ENCODE measurements around the gene NKTR.
A peak's percentile ranks its signal among the peaks of the same experiment; 100 is the strongest.

The NKTR gene

DNA sequence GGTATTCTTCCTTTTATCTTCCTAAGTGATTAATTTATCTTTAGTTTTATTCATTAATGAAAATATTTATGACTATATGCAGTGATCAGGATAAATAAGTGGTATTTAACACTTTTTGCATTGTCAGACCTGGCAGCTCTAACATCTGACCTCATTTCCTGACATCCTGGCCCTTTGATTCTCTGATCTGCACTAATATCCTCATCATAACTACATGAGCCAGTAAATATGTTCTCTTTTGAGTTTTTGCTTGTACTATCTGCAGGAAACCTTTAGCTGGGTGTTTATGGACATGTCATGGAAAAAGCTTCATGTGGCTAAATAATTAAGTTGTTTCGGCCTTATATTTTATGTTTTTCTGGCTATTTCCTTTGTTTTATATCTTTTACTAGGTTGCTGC, 10.5 kb downstream of the NKTR start:
- DNase-seq (ENCODE audit: low spot score in 2 of 2) (no peak), ATAC-seq (ENCODE audit: low read depth) (no peak)
- H3K36me3 Mint-ChIP-seq: peaks cover 16% of the 10 kb centered on the region
- no peaks in the 10 kb centered on the region for H3K9me3 Mint-ChIP-seq
- H3K4me1 Mint-ChIP-seq: peaks cover 26% of the 10 kb centered on the region
- H3K27ac Mint-ChIP-seq: no peak overlapping the region
- no peak overlapping the region for H3K4me3 Mint-ChIP-seq
- H3K27me3 Mint-ChIP-seq: no peaks in the 10 kb centered on the region

DNA sequence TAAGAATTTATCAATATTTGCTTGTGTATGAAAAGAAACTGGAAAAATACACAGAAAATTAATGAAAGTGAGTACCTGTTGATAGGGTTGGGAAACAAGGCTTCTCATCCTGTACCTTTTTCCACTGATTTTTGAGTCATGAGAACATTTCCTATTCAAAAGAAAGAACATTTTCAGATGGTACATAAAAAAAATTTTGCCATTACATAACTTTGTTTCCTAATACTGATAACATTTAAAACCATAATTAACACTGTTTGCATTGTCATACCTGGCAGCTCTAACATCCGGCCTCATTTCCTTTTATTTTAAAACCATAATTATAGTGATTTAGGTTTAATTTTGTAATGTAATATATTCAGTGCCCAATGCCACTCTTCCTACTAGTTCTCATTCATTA, 11.7 kb downstream of the NKTR start:
- peak overlapping the region; percentile 58 for H3K27ac Mint-ChIP-seq
- H3K4me1 Mint-ChIP-seq: peaks cover 24% of the 10 kb centered on the region
- H3K36me3 Mint-ChIP-seq: peaks cover 15% of the 10 kb centered on the region
- DNase-seq (ENCODE audit: low spot score in 2 of 2): no peak
- no peak overlapping the region for H3K4me3 Mint-ChIP-seq
- H3K27me3 Mint-ChIP-seq: no peaks in the 10 kb centered on the region
- no peaks in the 10 kb centered on the region for H3K9me3 Mint-ChIP-seq
- no peak for ATAC-seq (ENCODE audit: low read depth)

GRCh38 chr3:42612928-42613327, 12.4 kb downstream of the NKTR start:
- Mint-ChIP-seq H3K4me1 (peaks cover 24% of the 10 kb centered on the region), H3K9me3 (no peaks in the 10 kb centered on the region), H3K27ac (peak overlapping the region; percentile 58), H3K4me3 (no peak overlapping the region), H3K36me3 (peaks cover 11% of the 10 kb centered on the region), H3K27me3 (no peaks in the 10 kb centered on the region)
- DNase-seq (ENCODE audit: low spot score in 2 of 2) (no peak), ATAC-seq (ENCODE audit: low read depth) (peak; percentile 94)

DNA sequence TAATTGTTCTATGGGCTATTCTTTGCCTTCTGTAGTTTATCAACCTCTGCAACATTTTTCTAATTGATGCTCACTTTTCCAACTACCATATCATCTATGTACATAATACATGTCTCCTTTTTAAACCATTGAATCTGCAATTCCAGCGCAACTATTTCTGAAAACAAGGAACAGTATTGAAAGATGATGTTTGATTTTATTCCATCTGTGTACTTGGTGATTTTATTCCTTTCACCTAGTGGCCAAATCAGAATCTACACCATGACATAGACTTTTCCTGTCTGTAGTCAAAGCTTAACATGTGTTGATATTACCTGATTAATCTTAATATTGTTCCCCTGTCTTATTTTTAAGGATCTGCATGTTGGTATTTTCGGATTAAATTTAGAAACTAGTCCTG, 13.0 kb downstream of the NKTR start:
- peak; percentile 65 for ATAC-seq (ENCODE audit: low read depth)
- H3K27ac Mint-ChIP-seq: peak overlapping the region; percentile 58

DNA sequence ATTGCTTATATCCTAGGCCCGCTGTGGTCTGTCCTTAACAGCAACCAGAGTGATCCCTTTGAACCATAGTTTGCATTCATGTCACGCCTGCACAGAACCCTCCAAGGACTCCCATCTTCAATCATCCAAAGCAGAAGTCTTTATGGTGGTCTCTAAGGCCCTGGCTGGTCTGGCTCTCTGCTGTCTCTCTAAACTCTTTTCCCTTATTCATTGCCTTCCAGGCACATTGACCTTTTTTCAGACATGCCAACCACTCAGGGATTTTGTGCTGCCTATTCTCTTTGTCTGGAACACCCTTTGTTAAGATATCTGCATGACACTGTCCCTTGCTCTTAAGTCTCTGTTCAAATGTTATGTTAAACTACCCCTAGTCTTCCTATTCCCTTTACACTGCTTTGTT, 31.1 kb downstream of the NKTR start:
- H3K36me3 Mint-ChIP-seq: peaks cover 28% of the 10 kb centered on the region
- no peak overlapping the region for H3K27ac Mint-ChIP-seq
- no peaks in the 10 kb centered on the region for H3K9me3 Mint-ChIP-seq

More for the DNA sequence above, 13.0 kb downstream of the NKTR start:
- Mint-ChIP-seq H3K9me3 (no peaks in the 10 kb centered on the region), H3K4me3 (peak overlapping the region; percentile 0), H3K36me3 (peaks cover 11% of the 10 kb centered on the region), H3K27me3 (no peaks in the 10 kb centered on the region), H3K4me1 (peaks cover 24% of the 10 kb centered on the region)
- DNase-seq (ENCODE audit: low spot score in 2 of 2): no peak

DNA sequence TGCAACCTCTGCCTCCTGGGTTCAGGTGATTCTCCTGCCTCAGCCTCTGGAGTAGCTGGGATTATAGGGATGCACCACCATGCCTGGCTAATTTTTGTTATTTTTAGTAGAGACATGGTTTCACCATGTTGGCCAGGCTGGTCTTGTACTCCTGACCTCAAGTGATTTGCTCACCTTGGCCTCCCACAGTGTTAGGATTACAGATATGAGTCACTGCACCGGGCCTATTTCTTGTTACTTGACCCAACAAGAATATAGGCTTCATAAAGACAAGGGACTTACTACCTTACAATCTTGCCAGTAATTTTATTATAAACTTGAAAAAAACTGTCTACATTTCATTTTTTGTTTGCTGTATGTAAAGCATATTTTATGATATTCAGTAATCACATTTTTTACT, 31.7 kb downstream of the NKTR start:
- no peaks in the 10 kb centered on the region for H3K27me3 Mint-ChIP-seq
- DNase-seq (ENCODE audit: low spot score in 2 of 2) (no peak), ATAC-seq (ENCODE audit: low read depth) (no peak)
- H3K4me1 Mint-ChIP-seq: no peaks in the 10 kb centered on the region
- H3K4me3 Mint-ChIP-seq: no peak overlapping the region
- H3K36me3 Mint-ChIP-seq: peaks cover 28% of the 10 kb centered on the region
- no peaks in the 10 kb centered on the region for H3K9me3 Mint-ChIP-seq
- no peak overlapping the region for H3K27ac Mint-ChIP-seq

More for the DNA sequence above, 31.1 kb downstream of the NKTR start:
- no peaks in the 10 kb centered on the region for H3K4me1 Mint-ChIP-seq
- ATAC-seq (ENCODE audit: low read depth) (no peak), DNase-seq (ENCODE audit: low spot score in 2 of 2) (no peak)
- H3K27me3 Mint-ChIP-seq: no peaks in the 10 kb centered on the region
- no peak overlapping the region for H3K4me3 Mint-ChIP-seq

DNA sequence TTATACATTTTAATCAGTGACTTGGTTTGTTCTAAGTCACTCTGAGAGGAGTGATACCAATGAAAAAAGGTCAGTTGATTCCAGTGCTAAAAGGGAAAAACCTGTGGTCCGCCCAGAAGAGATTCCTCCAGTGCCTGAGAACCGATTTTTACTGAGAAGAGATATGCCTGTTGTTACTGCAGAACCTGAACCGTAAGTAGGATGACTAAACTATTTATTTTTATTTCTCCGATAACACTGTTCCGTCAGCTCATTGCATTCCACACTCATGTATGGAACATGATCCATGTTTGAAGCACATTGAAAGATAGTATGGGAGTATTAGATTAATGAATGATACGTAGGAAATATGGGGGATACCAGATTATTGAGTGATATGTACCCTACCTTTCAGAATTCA, 33.1 kb downstream of the NKTR start:
- no peaks in the 10 kb centered on the region for H3K27me3 Mint-ChIP-seq
- H3K4me3 Mint-ChIP-seq: no peak overlapping the region
- H3K9me3 Mint-ChIP-seq: no peaks in the 10 kb centered on the region
- H3K4me1 Mint-ChIP-seq: no peaks in the 10 kb centered on the region
- H3K36me3 Mint-ChIP-seq: peaks cover 26% of the 10 kb centered on the region
- DNase-seq (ENCODE audit: low spot score in 2 of 2) (no peak), ATAC-seq (ENCODE audit: low read depth) (no peak)
- no peak overlapping the region for H3K27ac Mint-ChIP-seq

DNA sequence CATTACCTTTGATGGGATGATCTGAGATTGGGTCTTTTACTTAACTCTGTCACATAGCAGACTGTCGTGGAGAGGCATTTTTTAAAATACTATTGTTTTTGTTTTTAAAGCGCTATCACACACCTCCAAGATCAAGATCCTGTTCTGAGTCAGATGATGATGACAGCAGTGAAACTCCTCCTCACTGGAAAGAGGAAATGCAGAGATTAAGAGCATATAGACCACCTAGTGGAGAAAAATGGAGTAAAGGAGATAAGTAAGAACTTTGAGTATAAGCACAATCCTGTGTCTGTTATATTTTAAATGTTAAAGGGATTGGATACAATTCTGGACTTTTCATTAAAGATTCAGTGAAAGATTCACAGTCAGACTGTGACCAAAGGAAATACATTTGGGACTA, 34.6 kb downstream of the NKTR start:
- peak overlapping the region; percentile 40 for H3K27ac Mint-ChIP-seq
- H3K4me1 Mint-ChIP-seq: no peaks in the 10 kb centered on the region
- ATAC-seq (ENCODE audit: low read depth): peak; percentile 96
- H3K36me3 Mint-ChIP-seq: peaks cover 24% of the 10 kb centered on the region
- peak in 1 of 2 donors; percentile 26 for DNase-seq (ENCODE audit: low spot score in 2 of 2)
- H3K27me3 Mint-ChIP-seq: no peaks in the 10 kb centered on the region
- H3K9me3 Mint-ChIP-seq: no peaks in the 10 kb centered on the region
- H3K4me3 Mint-ChIP-seq: no peak overlapping the region

GRCh38 chr3:42637001-42637400, 36.5 kb downstream of the NKTR start:
- Mint-ChIP-seq H3K4me1 (no peaks in the 10 kb centered on the region), H3K27me3 (no peaks in the 10 kb centered on the region), H3K9me3 (no peaks in the 10 kb centered on the region), H3K36me3 (peaks cover 23% of the 10 kb centered on the region), H3K27ac (no peak overlapping the region), H3K4me3 (no peak overlapping the region)
- ATAC-seq (ENCODE audit: low read depth) (no peak), DNase-seq (ENCODE audit: low spot score in 2 of 2) (no peak)

GRCh38 chr3:42638339-42638842, 37.9 kb downstream of the NKTR start:
- peaks cover 27% of the 10 kb centered on the region for H3K36me3 Mint-ChIP-seq
- no peaks in the 10 kb centered on the region for H3K9me3 Mint-ChIP-seq
- DNase-seq (ENCODE audit: low spot score in 2 of 2) (no peak), ATAC-seq (ENCODE audit: low read depth) (no peak)
- H3K4me1 Mint-ChIP-seq: no peaks in the 10 kb centered on the region
- H3K27ac Mint-ChIP-seq: no peak overlapping the region
- no peak overlapping the region for H3K4me3 Mint-ChIP-seq
- no peaks in the 10 kb centered on the region for H3K27me3 Mint-ChIP-seq

DNA sequence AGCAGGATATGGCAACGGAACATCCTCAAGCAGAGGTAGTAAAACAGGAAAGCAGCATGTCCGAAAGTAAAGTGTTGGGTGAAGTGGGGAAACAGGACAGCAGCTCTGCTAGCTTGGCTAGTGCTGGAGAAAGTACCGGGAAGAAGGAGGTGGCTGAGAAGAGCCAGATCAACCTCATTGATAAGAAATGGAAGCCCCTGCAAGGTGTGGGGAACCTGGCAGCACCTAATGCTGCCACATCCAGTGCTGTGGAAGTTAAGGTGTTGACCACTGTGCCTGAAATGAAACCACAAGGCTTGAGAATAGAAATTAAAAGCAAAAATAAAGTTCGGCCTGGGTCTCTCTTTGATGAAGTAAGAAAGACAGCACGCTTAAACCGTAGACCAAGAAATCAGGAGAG, 38.7 kb downstream of the NKTR start:
- no peak for DNase-seq (ENCODE audit: low spot score in 2 of 2)
- ATAC-seq (ENCODE audit: low read depth): no peak
- H3K27me3 Mint-ChIP-seq: no peaks in the 10 kb centered on the region
- H3K36me3 Mint-ChIP-seq: peaks cover 24% of the 10 kb centered on the region
- no peaks in the 10 kb centered on the region for H3K9me3 Mint-ChIP-seq
- no peak overlapping the region for H3K27ac Mint-ChIP-seq
- no peak overlapping the region for H3K4me3 Mint-ChIP-seq
- H3K4me1 Mint-ChIP-seq: no peaks in the 10 kb centered on the region

GRCh38 chr3:42640129-42640528, 39.6 kb downstream of the NKTR start:
- DNase-seq (ENCODE audit: low spot score in 2 of 2) (no peak), ATAC-seq (ENCODE audit: low read depth) (no peak)
- Mint-ChIP-seq H3K4me1 (no peaks in the 10 kb centered on the region), H3K27ac (no peak overlapping the region), H3K27me3 (no peaks in the 10 kb centered on the region), H3K4me3 (no peak overlapping the region), H3K36me3 (peaks cover 28% of the 10 kb centered on the region), H3K9me3 (no peaks in the 10 kb centered on the region)

DNA sequence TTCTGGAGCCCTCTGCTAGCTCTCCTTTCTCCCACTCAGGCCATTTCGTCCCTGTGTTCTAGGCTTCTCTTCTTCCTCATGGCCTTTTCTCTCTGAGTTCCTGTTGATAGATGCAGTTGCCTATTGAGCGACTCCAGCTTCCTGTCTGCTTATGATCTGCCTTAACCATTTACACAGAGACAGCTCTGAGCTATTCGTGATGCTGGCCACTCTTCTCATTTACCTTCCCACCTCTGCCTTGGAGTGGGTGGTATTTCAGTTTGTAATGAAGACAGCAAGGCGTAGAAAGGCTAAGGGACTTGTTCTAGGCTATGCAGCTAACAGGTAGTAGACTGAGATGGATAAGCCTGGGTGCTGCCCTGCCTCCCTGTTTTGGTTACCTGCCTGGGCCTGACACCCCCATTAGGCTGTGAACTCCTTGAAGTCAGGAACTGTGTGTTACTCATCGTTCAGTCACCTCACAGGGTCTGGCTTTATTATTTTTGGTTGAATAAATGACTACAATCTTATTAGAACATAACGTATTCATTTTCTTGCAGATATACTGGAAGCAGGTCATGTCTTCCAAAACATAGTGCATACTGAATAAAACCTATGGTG, 40.4 kb downstream of the NKTR start:
- peaks cover 27% of the 10 kb centered on the region for H3K36me3 Mint-ChIP-seq
- DNase-seq (ENCODE audit: low spot score in 2 of 2) (no peak), ATAC-seq (ENCODE audit: low read depth) (no peak)
- H3K27me3 Mint-ChIP-seq: no peaks in the 10 kb centered on the region
- H3K4me3 Mint-ChIP-seq: no peak overlapping the region
- H3K4me1 Mint-ChIP-seq: no peaks in the 10 kb centered on the region
- no peak overlapping the region for H3K27ac Mint-ChIP-seq
- no peaks in the 10 kb centered on the region for H3K9me3 Mint-ChIP-seq

DNA sequence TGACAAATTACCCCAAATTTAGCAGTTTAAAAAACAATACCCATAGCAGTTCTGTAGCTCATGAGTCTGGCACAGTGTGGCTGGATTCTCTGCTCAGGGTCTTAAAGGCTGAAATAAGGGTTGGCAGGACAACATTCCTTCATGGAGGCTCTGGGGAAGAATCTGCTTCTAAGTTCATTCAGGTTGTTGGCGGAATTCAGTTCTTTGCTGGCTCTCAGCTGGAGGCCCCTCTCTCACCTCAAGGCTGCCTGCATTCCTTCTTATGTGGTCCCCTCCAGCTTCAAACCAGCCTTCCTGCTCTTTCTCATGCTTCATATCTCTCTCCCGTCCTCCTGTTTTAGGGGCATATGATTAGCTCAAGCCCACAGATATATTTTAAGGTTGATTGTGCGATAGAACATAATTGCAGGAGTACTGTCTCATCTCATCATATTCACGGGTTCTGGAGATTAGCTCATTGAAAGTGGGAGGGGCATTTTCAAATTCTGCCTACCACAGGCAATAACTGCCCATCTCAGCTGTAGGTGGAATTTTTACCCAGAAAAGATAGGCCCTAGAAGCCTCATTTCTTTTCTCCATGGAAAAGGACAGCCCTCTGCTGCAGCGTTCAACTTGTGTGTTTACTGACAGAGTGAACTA, 47.5 kb downstream of the NKTR start:
- Mint-ChIP-seq H3K27me3 (peaks cover 5% of the 10 kb centered on the region), H3K36me3 (peaks cover 23% of the 10 kb centered on the region), H3K9me3 (no peaks in the 10 kb centered on the region), H3K4me1 (peaks cover 11% of the 10 kb centered on the region), H3K4me3 (no peak overlapping the region), H3K27ac (peak overlapping the region; percentile 81)
- no peak for ATAC-seq (ENCODE audit: low read depth)
- DNase-seq (ENCODE audit: low spot score in 2 of 2): no peak

DNA sequence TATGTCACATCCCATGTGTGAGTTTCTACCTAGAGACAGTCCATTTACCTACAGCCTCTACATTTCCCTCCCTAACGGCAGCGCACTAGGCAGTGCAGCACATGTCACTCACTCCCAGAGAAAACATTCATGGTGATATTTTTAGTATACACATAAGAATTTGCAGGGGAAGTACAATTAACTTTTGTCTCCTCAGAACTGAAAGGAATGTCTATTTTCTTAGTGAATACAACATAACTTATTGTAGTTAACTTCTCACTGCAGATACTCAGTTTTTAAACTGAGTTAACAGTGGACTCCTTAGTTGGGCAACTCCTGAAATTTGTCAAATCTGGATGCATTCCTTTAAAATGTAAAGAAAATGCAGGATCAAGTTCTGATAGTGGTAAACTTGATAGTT, 48.5 kb downstream of the NKTR start:
- no peak for DNase-seq (ENCODE audit: low spot score in 2 of 2)
- no peaks in the 10 kb centered on the region for H3K9me3 Mint-ChIP-seq
- peaks cover 18% of the 10 kb centered on the region for H3K36me3 Mint-ChIP-seq
- H3K4me1 Mint-ChIP-seq: peaks cover 19% of the 10 kb centered on the region
- peaks cover 5% of the 10 kb centered on the region for H3K27me3 Mint-ChIP-seq
- H3K27ac Mint-ChIP-seq: peak overlapping the region; percentile 60
- H3K4me3 Mint-ChIP-seq: no peak overlapping the region
- no peak for ATAC-seq (ENCODE audit: low read depth)

All from memory B cell (primary cell).